Parathyroid adenoma (tissue), 2 donors: Measurements from ENCODE around the gene ULK4.

Experiments
- H2AFZ ChIP-seq: fragments of 300-600 bp; sonication (generic); one replicate; pipeline ENCODE4 v1.7.0; 2017; ENCODE audit warnings: antibody characterized with exemption, mild to moderate bottlenecking
- H3K27ac ChIP-seq: fragments of 300-600 bp; sonication (generic); one replicate; pipeline ENCODE4 v1.7.0; 2017
- H3K27me3 ChIP-seq: fragments of 300-600 bp; sonication (generic); one replicate; pipeline ENCODE4 v1.7.0; 2017; ENCODE audit warnings: low read length; ENCODE audit not compliant: control insufficient read depth, insufficient read depth
- H3K36me3 ChIP-seq: fragments of 300-600 bp; sonication (generic); one replicate; pipeline ENCODE4 v1.7.0; 2017; ENCODE audit warnings: low read length; ENCODE audit not compliant: control insufficient read depth, insufficient read depth
- H3K4me1 ChIP-seq: fragments of 300-600 bp; sonication (generic); one replicate; pipeline ENCODE4 v1.7.0; 2017; ENCODE audit warnings: control low read depth
- H3K4me2 ChIP-seq: fragments of 300-600 bp; sonication (generic); one replicate; pipeline ENCODE4 v1.7.0; 2017; ENCODE audit warnings: low read length
- H3K4me3 ChIP-seq: fragments of 300-600 bp; sonication (generic); one replicate; pipeline ENCODE4 v1.7.0; 2017; ENCODE audit warnings: low read depth, low read length
- H3K79me2 ChIP-seq: fragments of 300-600 bp; sonication (generic); one replicate; pipeline ENCODE4 v1.7.0; 2017; ENCODE audit warnings: control low read depth
- H3K9ac ChIP-seq: fragments of 300-600 bp; sonication (generic); one replicate; pipeline ENCODE4 v1.7.0; 2017; ENCODE audit warnings: mild to moderate bottlenecking
- H3K9me3 ChIP-seq: fragments of 300-600 bp; sonication (generic); one replicate; pipeline ENCODE4 v1.7.0; 2017; ENCODE audit warnings: low read length; ENCODE audit not compliant: control insufficient read depth
- CTCF ChIP-seq: fragments of 300-600 bp; sonication (generic); IDR thresholded peaks from one replicate; pipeline ENCODE4 v1.7.0; 2017; ENCODE audit warnings: antibody characterized with exemption, mild to moderate bottlenecking
- donor health status: primary hyperparathyroidism.

ULK4 gene

GRCh38 chr3:41601404-41601987 lies 360.4 kb downstream of the ULK4 start:
- Histone ChIP-seq H3K27me3 (no peaks in the 10 kb centered on the region), H3K9me3 (no peaks in the 10 kb centered on the region), H3K4me2 (no peak overlapping the region), H3K27ac (no peak overlapping the region), H3K9ac (no peak overlapping the region), H3K36me3 (no peaks in the 10 kb centered on the region), H2AFZ (no peak overlapping the region), H3K4me3 (no peak overlapping the region), H3K4me1 (peaks cover 13% of the 10 kb centered on the region), H3K79me2 (no peaks in the 10 kb centered on the region)
- TF ChIP-seq CTCF, result no peak

- no peak for TF ChIP-seq CTCF
- Histone ChIP-seq H2AFZ (no peak overlapping the region), H3K4me3 (no peak overlapping the region), H3K27ac (no peak overlapping the region), H3K4me1 (peaks cover 13% of the 10 kb centered on the region), H3K36me3 (no peaks in the 10 kb centered on the region), H3K27me3 (no peaks in the 10 kb centered on the region), H3K4me2 (no peak overlapping the region), H3K9me3 (no peaks in the 10 kb centered on the region), H3K79me2 (no peaks in the 10 kb centered on the region), H3K9ac (no peak overlapping the region)
Measured at GRCh38 chr3:41600616-41601015, 361.3 kb downstream of the ULK4 start.

GRCh38 chr3:41599127-41599484 lies 362.8 kb downstream of the ULK4 start:
- H3K9ac ChIP-seq, result no peak overlapping the region
- no peaks in the 10 kb centered on the region for H3K36me3 ChIP-seq
- H3K9me3 ChIP-seq, result no peaks in the 10 kb centered on the region
- TF ChIP-seq CTCF, result no peak
- H3K27me3 ChIP-seq, result no peaks in the 10 kb centered on the region
- no peak overlapping the region for H3K4me3 ChIP-seq
- no peak overlapping the region for H3K4me2 ChIP-seq
- H2AFZ ChIP-seq, result no peak overlapping the region
- no peaks in the 10 kb centered on the region for H3K79me2 ChIP-seq
- no peak overlapping the region for H3K27ac ChIP-seq
- H3K4me1 ChIP-seq, result peaks cover 13% of the 10 kb centered on the region

- Histone ChIP-seq H2AFZ (no peak overlapping the region), H3K4me3 (peak overlapping the region; percentile 37), H3K4me2 (peak overlapping the region; percentile 20), H3K4me1 (peaks cover 16% of the 10 kb centered on the region), H3K9me3 (no peaks in the 10 kb centered on the region), H3K36me3 (no peaks in the 10 kb centered on the region), H3K9ac (no peak overlapping the region), H3K27me3 (no peaks in the 10 kb centered on the region), H3K27ac (peak overlapping the region; percentile 4), H3K79me2 (no peaks in the 10 kb centered on the region)
- no peak for TF ChIP-seq CTCF
Measured at GRCh38 chr3:41598402-41599126, 363.3 kb downstream of the ULK4 start.

GRCh38 chr3:41593774-41594173 lies 368.1 kb downstream of the ULK4 start:
- H2AFZ ChIP-seq, result no peak overlapping the region
- no peaks in the 10 kb centered on the region for H3K9me3 ChIP-seq
- H3K27ac ChIP-seq, result no peak overlapping the region
- no peak overlapping the region for H3K4me2 ChIP-seq
- H3K79me2 ChIP-seq, result no peaks in the 10 kb centered on the region
- no peak overlapping the region for H3K9ac ChIP-seq
- H3K4me3 ChIP-seq, result no peak overlapping the region
- no peaks in the 10 kb centered on the region for H3K36me3 ChIP-seq
- H3K4me1 ChIP-seq, result peaks cover 7% of the 10 kb centered on the region
- TF ChIP-seq CTCF, result no peak
- H3K27me3 ChIP-seq, result no peaks in the 10 kb centered on the region
